Stomach smooth muscle (tissue), 2 donors: ENCODE results near the gene ACP5.

Experiments used
- H3K27ac ChIP-seq: one replicate; pipeline ENCODE4 v1.7.0; 2013; ENCODE audit warnings: mild to moderate bottlenecking, low read length, inconsistent platforms
- H3K27me3 ChIP-seq, 2 donors: one replicate each; pipeline ENCODE4 v1.7.0; 2013; ENCODE audit warnings: low read length in 2 of 2; ENCODE audit not compliant: insufficient read depth in 2 of 2, control insufficient read depth in 1 of 2
- H3K36me3 ChIP-seq, 2 donors: one replicate each; pipeline ENCODE4 v1.7.0; 2013; ENCODE audit warnings: low read length in 2 of 2; ENCODE audit not compliant: control insufficient read depth in 2 of 2, insufficient read depth in 2 of 2
- H3K4me1 ChIP-seq: one replicate; pipeline ENCODE4 v1.7.0; 2013; ENCODE audit warnings: low read length; ENCODE audit not compliant: control insufficient read depth, insufficient read depth
- H3K4me3 ChIP-seq, 2 donors: one replicate each; pipeline ENCODE4 v1.7.0; 2013; ENCODE audit warnings: low read length in 2 of 2
- H3K9ac ChIP-seq, 2 donors: one replicate each; pipeline ENCODE4 v1.7.0; 2013; ENCODE audit warnings: low read length in 2 of 2, mild to moderate bottlenecking in 1 of 2
- H3K9me3 ChIP-seq, 2 donors: one replicate each; pipeline ENCODE4 v1.7.0; 2013; ENCODE audit warnings: low read length in 2 of 2; ENCODE audit not compliant: control insufficient read depth in 2 of 2
- donor health status: healthy.
- donor health status: Pancreatic carcinoma.

ACP5 gene

GRCh38 chr19:11560404-11561051, 16.9 kb downstream of the ACP5 start:
- Histone ChIP-seq H3K36me3 (peaks cover 0 to 7% of the 10 kb centered on the region in 2 donors), H3K9ac (no peak overlapping the region), H3K4me3 (no peak overlapping the region), H3K4me1 (peaks cover 37% of the 10 kb centered on the region), H3K27me3 (no peaks in the 10 kb centered on the region), H3K9me3 (no peaks in the 10 kb centered on the region), H3K27ac (no peak overlapping the region)

- Histone ChIP-seq H3K4me3 (peak within 1 kb of the TSS; percentile 78 to 92), H3K27me3 (no peaks in the 10 kb centered on the region), H3K36me3 (peaks cover 4 to 16% of the 10 kb centered on the region in 2 donors), H3K9me3 (no peaks in the 10 kb centered on the region), H3K27ac (peak within 1 kb of the TSS; percentile 66), H3K9ac (peak within 1 kb of the TSS; percentile 58 to 83), H3K4me1 (peaks cover 37% of the 10 kb centered on the region)
Measured at GRCh38 chr19:11558881-11559828, 18.3 kb downstream of the ACP5 start, which contains the start of gene ELOF1. ELOF1 (minus strand) TSS chr19:11559230; CDS start chr19:11554347, 4,883 bp downstream.

GRCh38 chr19:11556634-11557420, 20.6 kb downstream of the ACP5 start:
- no peaks in the 10 kb centered on the region for H3K9me3 ChIP-seq
- no peaks in the 10 kb centered on the region for H3K27me3 ChIP-seq
- H3K9ac ChIP-seq = no peak overlapping the region
- H3K36me3 ChIP-seq = peaks cover 11 to 28% of the 10 kb centered on the region in 2 donors
- peaks cover 45% of the 10 kb centered on the region for H3K4me1 ChIP-seq
- H3K27ac ChIP-seq = no peak overlapping the region
- H3K4me3 ChIP-seq = no peak overlapping the region

GRCh38 chr19:11555246-11555645, 22.2 kb downstream of the ACP5 start:
- H3K36me3 ChIP-seq = peaks cover 13 to 30% of the 10 kb centered on the region in 2 donors
- peaks cover 55% of the 10 kb centered on the region for H3K4me1 ChIP-seq
- no peaks in the 10 kb centered on the region for H3K27me3 ChIP-seq
- H3K4me3 ChIP-seq = no peak overlapping the region
- no peaks in the 10 kb centered on the region for H3K9me3 ChIP-seq
- no peak overlapping the region for H3K9ac ChIP-seq
- H3K27ac ChIP-seq = no peak overlapping the region

- H3K36me3 ChIP-seq = peaks cover 23 to 40% of the 10 kb centered on the region in 2 donors
- H3K9me3 ChIP-seq = no peaks in the 10 kb centered on the region
- no peaks in the 10 kb centered on the region for H3K27me3 ChIP-seq
- no peak overlapping the region for H3K27ac ChIP-seq
- H3K9ac ChIP-seq = no peak overlapping the region
- no peak overlapping the region for H3K4me3 ChIP-seq
- H3K4me1 ChIP-seq = peaks cover 49% of the 10 kb centered on the region
Measured at GRCh38 chr19:11554160-11554559, 23.3 kb downstream of the ACP5 start.

GRCh38 chr19:11552666-11553372, 24.6 kb downstream of the ACP5 start:
- H3K27ac ChIP-seq = peak overlapping the region; percentile 95
- no peaks in the 10 kb centered on the region for H3K27me3 ChIP-seq
- no peaks in the 10 kb centered on the region for H3K9me3 ChIP-seq
- H3K4me3 ChIP-seq = no peak overlapping the region
- peaks cover 38% of the 10 kb centered on the region for H3K4me1 ChIP-seq
- H3K9ac ChIP-seq = peak overlapping the region in 1 of 2 donors; percentile 65
- H3K36me3 ChIP-seq = peaks cover 31 to 49% of the 10 kb centered on the region in 2 donors

GRCh38 chr19:11551603-11552235, 25.7 kb downstream of the ACP5 start:
- Histone ChIP-seq H3K27me3 (no peaks in the 10 kb centered on the region), H3K4me1 (peaks cover 33% of the 10 kb centered on the region), H3K36me3 (peaks cover 38 to 54% of the 10 kb centered on the region in 2 donors), H3K9ac (peak overlapping the region; percentile 65 to 79), H3K27ac (peak overlapping the region; percentile 95), H3K4me3 (peak overlapping the region in 1 of 2 donors; percentile 44), H3K9me3 (no peaks in the 10 kb centered on the region)

GRCh38 chr19:11550265-11550664, 27.2 kb downstream of the ACP5 start:
- H3K9ac ChIP-seq = no peak overlapping the region
- H3K9me3 ChIP-seq = no peaks in the 10 kb centered on the region
- H3K36me3 ChIP-seq = peaks cover 46 to 51% of the 10 kb centered on the region in 2 donors
- H3K4me3 ChIP-seq = no peak overlapping the region
- peaks cover 38% of the 10 kb centered on the region for H3K4me1 ChIP-seq
- peak overlapping the region; percentile 58 for H3K27ac ChIP-seq
- H3K27me3 ChIP-seq = no peaks in the 10 kb centered on the region

GRCh38 chr19:11549386-11549953, 28.0 kb downstream of the ACP5 start:
- Histone ChIP-seq H3K4me1 (peaks cover 41% of the 10 kb centered on the region), H3K27ac (peak overlapping the region; percentile 55), H3K4me3 (no peak overlapping the region), H3K9me3 (no peaks in the 10 kb centered on the region), H3K27me3 (no peaks in the 10 kb centered on the region), H3K9ac (no peak overlapping the region), H3K36me3 (peaks cover 48 to 51% of the 10 kb centered on the region in 2 donors)
